Stimulated activated CD4-positive, alpha-beta T cell treated with anti-CD3 and anti-CD28 coated beads, Interleukin-4, amount 100 ng/mL, for 1 hour (primary cell): Measurements from ENCODE around the gene FEZ2.

Experiments used
- DNase-seq: peaks from one replicate; pipeline ENCODE4 v3.0.0-alpha.2; 2020

The FEZ2 gene

DNA sequence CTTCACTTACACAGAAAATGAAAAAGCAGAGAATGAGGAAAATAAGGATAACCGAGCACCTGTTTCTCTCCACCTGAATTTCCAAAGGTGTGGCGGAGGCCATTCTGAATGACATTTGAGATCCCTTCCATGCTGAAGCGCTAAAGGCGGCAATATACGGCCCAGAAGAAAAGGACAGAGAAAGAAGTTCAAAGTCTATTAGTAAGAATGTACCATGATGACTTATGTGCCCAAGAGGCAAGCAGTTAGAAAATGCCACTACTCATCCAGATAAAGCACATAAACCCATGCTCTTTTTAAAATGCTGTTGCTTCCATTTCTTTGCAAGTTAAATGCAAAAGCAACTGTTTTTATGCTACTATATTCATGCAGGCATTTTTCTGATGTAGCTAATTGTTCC lies 37.2 kb downstream of the FEZ2 start:
- no peak for DNase-seq

DNA sequence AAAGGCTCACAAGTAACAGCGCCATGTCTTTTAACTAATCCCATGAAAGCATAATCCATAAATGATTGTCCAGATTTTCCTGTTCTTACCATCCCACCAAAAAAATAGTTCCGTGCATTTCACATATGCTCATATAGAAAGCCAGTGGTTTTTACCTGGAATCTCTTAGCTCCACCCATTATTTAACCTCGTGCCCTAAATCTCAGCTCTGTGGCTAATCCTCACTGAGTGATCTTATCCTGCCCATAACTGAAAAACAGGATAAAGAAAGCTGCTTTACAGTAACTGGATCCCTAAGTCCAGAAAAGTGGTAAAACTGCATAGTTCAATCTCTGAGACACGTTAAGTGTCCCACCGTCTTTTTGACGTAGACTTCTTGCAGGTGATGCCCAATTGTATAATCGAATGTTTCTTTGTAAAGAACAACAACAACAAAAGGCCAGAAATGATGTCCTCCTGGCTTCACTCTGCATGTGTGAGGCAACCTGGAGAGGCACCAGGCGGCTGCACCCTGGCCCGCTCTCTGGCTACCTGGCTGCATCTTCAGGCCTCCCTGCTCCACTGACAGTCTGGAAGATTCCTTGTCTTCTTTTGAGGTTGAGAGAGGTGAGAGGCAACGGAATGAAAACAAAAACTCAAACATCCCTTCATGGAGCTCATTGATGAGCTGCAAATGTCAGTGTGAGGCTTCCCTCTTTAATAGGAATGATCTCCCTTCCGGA lies 38.6 kb downstream of the FEZ2 start:
- no peak for DNase-seq

DNA sequence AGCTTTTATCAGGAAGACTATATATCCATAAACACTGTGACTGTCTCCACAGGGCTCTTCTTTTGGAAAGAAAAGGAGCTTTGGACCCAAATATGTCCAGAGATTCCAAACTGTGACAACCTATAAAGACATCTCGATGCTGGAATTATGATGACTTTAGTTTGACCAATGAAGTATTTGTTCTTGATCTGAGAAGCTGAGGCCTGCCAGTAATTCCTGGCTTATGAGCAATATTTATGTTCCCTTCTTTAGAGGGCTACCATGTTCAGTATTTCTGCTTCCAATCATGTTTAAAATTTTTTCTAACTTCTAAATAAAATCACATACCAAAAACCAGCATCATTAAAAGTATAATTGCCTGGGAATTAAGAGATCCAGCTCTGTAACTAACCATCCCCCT lies 41.1 kb downstream of the FEZ2 start:
- DNase-seq: no peak

DNA sequence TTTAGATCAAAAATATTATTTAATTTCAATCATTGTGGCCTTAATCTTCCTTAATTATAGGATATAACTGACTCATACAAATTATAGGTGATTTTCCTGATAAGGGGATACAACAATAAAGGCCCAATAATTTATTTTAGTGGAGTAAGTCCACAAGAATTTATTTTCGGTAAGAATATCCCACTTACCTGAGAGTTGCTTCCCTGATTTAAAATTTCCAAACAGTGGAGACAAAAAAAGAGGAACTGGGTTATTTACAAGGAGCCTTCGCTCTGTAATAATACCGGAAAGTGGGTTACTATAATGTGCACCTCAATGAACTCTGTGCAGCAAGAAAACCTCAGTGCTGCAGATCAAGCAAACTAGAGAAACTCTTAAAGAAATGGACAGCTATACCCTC lies 42.2 kb downstream of the FEZ2 start:
- no peak for DNase-seq

DNA sequence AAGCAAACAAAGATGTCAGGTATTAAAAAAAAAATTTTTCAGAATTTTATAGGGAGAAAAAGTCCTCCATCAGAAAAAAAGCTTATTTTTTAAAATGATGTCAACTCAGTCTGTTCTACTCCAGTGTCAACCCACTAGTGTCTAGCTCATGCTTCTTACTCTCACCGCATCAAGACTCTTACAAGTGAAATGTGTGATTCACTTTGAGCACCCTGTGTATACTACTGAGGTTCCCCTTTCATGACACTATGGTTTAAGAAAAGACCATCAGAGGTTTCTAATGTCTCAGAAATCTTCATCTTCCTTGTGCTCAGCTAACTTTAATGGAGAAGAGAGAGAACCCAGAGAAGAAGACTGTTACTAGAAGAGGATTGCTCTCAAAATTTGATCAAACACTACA lies 43.4 kb downstream of the FEZ2 start:
- DNase-seq: no peak

DNA sequence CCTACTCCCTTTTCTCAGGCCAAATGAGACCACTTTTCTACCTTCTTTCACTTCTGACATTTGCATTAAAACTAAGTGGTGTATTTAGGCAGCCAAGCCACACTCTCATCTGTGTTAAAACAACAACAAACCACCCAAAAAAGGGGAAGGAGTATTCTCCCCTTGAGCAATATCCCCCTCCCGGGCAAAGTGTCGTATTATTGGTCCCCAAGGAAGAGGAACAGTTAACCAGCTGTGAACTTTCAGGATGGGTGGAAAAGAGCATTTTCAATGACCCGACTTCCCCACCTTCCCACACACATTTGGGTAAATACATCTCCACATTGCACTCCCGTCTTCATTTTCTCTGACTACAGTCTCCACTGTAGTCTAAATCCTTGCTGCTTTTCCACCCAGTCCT lies 44.3 kb downstream of the FEZ2 start:
- no peak for DNase-seq

DNA sequence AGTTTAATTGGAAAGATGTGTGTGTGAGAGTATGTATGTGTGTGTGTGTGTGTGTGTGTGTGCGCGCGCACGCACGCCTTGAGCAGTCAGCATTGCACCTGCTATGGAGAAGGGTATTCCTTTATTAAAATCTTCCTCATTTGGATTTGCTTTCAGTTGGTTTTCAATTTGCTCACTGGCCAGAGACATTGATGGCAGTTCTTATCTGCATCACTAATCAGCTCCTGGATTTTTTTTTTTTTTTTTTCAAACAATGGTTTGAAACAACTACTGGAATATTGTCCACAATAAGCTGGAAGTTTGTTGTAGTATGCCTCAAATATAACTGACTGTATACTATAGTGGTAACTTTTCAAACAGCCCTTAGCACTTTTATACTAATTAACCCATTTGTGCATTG lies 48.0 kb downstream of the FEZ2 start:
- DNase-seq: no peak

DNA sequence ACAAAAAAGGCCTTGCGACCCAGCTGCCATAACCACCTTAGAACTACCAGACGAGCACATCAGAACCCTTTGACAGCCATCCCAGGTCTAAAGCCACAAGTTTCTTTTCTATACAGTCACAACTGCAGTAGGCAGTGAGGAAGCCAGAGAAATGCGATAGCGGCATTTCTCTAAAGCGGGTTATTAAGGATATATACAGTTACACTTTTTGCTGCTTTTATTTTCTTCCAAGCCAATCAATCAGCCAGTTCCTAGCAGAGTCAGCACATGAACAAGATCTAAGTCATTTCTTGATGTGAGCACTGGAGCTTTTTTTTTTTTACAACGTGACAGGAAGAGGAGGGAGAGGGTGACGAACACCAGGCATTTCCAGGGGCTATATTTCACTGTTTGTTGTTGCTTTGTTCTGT lies 48.8 kb downstream of the FEZ2 start:
- no peak for DNase-seq

DNA sequence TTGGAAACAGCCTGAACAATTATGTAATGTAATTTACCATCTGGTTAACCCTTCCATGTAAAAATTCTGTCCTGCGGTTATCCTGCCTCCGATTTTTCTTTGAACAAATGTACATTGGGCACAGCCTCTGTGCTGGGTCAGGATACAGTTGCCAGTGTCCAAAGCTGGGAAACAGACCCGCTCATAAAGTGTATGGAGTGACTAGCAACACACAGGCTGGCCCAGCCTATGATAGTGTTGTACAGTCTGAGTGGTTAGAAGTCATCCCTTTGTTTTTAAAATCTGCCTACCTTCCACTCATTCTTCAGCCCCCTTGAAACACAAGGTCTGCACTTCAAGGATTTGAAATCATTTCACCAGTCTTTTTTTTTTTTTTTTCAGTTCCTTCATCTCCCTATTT lies 50.1 kb downstream of the FEZ2 start:
- no peak for DNase-seq

DNA sequence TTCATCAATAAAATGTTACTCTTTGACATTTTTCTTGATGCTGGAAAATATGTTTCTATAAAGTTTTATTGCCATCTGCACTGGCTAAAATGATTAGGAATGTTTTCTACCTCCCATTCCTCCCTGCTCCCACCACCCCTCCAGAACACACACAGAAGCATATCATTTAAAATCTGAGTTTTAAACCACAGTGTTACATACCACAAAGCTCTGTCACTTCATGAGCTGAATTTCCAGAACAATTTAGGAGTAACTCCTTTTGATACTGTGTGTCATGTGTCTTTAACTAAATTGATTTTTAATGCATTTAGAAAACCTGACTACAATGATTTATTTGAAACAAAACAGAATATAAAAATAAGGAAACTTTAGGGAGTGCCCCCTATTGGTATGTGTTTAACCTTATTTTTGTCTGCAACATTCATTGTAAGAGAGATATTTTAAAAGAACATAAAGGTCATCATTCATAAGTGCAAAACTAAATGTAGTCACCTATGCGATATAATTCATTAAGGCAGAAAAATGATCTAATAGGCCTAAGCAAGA lies 52.0 kb downstream of the FEZ2 start:
- DNase-seq: no peak

DNA sequence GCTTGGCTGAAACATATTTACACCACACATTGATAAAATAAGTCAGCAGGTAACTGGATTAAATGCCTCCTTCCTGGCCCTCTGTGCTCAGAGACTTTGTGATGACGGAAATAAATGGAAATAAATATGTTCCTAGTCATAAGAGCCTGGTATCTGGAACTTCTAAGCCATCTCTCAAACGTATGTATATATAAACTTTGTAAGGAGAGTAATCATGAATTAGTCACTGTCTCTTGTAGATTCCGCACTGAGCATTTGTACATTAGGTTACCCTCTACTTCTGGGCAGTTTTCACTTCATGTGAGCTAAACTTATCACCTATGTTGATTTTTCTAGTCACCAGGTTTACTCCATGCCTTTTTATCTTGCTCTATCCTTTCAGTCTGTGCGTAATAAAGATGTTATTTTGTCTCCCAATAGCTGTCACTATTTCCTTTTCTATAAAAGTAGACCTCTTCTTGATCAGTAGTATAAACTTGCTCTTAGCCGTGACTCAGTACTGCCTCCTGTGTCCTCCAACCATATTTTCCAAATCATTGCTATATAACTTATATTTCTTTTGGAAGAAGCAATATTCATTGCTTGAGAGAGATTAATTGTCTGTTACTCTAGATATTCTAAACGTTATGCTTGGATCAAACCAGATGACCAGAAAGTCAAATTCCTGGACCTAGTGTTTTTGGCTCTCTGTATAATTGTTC lies 53.2 kb downstream of the FEZ2 start:
- no peak for DNase-seq

DNA sequence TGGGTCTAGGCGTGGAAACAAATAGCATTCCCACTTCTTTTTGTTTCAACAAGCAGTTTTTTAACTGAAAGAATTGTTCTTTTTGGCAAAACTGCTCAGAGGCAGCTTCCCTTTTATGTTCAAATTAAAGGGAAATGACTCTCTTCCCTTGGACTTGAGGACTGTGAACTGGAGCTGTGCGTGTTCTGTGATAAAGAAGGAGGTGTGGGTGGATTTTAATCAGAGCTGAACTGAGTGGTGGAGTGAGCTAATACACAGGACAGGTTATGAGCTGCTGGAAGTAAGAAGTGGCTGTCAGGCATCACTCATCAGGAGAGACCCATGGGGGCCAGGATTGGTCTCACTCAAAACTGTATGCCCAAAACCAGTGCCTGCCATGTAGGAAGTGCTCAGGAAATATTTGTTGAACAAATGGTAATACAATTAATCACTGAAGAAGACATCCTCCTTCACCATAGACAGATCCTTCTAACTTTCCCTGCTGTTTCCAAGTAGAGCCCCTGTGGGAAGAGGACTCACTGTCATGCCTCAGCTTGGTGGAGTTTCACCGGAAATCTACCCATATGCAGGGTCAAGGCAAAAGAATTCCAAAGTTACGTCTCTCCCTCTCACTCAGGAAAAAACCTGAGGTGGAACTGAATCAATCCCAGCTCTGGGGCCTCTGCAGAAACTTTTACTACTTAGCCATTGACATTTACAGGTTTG lies 55.9 kb downstream of the FEZ2 start:
- DNase-seq: no peak

DNA sequence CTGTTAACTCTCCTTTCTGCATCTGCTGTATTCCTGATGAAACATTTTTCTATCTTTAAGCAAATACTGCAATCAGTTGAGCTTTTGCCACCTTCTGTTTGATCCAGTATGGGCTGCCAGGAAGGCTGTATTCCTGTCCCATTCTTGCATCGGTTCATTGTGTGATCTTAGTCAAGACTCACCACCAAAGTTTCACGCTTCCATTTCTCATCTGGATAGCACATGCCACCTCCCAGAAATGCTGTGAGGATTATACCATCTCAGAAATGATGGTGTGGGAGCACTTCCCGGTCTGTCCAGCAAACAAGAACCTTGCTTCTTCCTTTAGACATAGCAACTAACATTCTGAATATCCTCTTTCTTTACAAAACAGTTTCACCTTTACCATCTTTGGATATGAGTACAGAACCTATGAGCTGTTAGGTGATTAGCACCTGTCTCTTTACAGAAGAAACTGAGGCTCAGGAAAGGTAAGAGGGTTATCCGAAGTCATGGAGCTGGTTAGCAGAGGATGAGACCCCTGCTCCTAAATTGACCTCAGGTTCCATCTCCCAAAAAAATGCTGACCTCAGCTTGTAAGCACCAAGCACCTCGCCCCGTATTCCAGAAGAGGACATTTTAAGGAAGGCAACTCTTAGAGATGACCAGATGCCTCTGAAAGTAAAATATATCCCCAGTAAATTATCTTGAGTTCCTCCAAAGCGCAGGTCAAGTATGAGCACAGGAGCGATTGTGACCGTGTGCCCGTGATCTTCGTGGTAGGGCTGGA lies 56.8 kb downstream of the FEZ2 start:
- no peak for DNase-seq

DNA sequence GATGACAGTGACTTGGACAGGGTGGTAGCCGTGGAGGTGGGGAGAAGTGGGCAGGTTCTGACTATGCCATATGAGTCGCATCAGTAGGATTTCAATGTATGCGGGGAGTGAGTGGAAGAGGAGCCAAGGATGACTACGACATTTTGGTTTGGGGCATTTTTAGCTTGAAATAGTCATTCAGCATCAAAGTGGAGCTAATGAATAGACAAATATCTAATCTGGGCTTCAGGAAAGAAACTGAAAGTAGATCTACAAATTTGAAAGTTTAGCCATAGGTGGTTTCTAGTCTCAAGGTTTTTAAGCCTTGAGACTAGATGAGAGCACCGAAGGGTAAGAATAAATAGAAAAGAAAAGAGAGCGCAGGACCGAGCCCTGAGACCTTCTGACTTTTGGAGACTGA lies 58.3 kb downstream of the FEZ2 start:
- DNase-seq: no peak

DNA sequence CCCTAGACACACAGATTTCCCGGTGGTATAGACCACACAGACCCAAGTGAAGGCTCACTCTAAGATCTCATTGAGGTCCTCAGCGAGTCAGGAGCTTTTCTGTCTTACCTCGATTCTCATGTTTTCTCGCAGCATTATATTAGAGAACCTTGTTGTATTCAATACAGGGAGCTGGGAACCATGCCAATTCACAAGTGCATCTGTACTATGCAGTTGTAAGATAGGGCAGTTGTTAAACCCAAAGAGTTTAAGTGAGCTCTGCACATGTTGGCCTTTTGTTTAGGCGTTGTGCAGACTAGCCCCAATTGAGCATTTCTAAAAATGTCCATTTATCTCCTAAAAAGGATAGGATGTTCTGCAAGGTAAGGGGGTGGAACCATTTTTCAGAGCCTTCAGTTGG lies 59.6 kb downstream of the FEZ2 start:
- DNase-seq: no peak

DNA sequence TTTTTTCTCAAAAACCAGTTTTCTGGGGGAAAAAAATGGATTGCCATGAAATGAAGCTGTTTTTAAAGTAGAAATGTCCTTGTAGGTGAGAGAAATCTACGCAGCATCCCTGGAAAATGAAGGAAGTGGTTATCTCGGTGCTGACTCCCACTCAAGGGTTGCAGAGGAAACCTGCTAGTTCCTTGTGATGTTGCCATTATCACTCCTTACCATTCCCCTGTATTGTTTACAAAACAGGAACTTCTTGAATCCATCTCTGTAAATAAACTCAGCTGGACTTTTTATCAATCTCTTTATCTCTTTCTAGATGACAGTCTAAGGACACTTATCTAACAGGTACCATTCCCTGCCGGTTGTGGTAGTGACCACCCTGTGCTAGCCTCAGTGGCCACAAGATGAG lies 61.2 kb downstream of the FEZ2 start:
- DNase-seq: no peak

DNA sequence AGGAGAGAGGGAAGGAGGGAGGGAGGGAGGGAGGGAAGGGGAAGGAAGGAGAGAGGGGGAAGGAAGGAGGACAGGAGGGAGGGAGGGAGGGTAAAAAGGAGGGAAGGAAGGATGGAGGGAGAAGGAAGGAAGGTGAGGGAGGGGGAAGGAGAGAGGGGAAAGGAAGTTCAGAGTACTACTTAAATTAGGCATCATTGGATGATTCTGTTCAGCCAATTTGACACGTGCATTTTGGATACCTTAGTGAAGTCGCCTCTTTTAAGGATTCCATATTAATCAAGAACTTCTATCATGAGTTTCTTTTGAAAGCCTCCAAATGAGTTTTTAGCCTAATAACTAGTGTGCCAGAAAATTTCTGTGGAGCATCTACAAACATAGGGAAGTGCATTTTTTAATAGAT lies 62.9 kb downstream of the FEZ2 start:
- DNase-seq: no peak

DNA sequence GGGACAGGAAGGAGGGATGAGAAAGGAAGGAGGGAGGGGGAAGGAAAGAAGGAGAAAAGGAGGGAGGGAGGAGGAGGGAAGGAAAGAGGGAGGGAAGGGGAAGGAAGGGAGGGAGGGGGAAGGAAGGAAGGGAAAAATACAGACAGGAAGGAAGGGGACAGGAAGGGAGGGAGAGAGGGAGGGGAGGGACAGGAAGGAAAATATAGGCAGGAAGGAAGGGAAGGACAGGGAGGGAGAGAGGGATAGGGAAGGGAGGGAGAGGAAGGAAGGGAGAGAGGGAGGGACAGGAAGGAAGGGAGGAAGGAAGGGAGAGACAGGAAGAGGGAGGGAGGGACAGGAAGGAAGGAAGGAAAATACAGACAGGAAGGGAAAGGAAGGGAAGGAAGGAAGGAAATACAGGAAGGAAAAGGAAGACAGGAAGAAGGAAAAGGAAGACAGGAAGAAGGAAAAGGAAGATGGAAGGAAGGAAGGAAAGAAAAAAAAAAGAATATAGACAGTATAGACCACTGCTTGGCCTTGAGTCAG lies 63.6 kb downstream of the FEZ2 start:
- no peak for DNase-seq

DNA sequence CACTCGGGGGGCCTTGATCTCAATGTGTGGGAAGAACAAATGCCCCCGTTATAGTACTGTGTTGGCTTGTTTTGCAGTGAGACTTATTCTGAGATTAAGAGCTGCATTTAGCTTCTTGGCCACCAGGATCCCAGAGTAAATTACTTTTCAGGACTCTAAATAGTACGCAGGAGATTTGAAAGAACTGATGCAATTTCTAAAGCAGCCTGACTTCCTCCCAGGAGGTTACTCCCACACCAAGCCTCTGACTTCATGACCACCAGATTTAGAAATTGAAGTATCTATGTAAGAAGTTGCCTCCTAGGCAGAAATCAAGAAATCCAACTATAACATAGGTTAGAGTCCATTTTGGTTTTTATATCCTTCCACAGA lies 67.0 kb downstream of the FEZ2 start:
- DNase-seq: no peak

DNA sequence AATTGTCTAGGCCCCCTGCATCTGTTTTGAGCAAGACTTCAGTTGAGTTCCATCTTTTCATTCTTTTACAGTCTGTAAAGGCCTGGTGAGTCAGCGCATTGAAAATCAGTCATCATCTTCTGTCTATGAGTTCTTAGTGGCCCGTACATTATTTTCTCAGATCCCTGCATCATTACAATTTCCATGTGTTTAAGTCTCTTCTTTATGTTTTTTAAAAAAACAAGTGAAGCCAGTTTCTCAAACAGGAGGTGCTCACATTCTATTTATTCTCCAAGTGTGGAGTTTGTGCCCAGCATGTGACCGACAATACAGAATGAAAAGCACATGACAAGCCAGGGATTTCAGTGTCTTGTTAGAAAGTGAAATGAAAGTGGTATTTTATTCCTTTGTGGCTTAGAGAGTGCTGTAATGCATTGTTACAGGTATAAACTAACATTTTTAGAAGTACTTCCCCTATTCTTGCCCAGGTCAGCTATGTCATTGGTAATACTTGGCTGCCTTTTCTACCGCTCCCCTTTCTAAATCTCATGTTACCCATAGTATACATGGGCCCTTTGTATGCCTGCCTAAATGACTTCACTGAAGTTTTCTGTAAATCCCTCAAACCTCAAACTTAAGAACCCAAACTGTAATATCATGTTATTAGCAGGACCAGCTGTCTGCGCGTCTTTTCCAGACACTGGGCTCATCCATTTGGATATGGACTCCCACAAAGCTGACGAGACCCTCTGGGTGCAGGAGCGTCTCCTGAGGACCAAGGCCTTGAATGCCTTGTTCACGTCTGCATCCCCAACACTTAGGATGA lies 67.6 kb downstream of the FEZ2 start:
- no peak for DNase-seq

DNA sequence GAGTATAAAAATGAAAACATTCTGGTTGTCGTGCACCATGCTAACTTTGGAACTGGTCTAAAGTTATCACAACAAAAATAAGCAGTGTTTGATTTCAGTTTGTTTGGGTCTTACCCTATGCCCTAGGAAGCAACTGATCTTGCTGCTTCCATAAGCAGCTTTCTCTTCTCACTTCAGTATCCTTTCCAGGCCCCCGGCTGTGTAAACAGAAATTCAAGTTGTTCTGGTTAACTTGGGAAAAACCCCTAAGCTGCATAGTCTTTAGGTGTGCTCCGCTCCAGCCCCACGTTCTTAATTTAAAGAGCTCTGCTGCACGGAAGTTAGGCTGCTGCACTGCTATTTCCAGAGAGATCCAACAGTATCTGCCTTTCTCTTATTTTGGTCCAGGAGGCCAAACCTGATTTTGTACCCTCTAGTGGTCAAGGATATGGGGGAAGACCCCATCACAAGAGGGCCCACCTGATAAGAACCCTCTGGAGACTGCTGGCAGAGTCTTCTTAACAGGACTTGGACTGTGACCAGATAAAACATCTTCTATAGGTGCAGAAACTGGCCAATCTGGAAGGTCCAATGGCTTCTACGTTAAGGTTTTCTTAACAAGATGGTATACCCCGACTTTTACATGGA lies 69.1 kb downstream of the FEZ2 start:
- DNase-seq: no peak

DNA sequence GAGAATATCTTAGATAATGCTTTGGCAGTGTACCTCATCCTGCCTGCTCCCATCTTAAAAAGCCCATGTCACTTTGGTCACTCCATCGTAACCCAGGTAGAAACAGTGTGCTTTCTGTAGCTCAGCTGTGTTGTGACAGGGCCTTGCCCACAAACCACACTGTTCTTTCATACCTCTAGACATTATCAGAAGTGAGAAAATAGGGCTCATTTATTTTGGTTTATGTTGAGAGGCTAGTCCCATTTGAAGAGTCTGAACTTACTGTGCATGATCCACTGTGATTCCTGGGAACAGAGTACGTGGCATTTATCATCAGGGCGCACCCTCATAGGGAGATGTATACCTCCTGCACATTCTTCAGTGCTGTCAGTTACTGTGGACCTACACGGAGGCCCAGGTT lies 69.7 kb downstream of the FEZ2 start:
- no peak for DNase-seq
